HG02870 (cell line): Measurements from ENCODE around the gene TBX2.

ENCODE experiments used
- ATAC-seq: cut with Tn5 transposase; IDR thresholded peaks from one replicate; pipeline ENCODE4 v1.9.1; 2021; ENCODE audit warnings: mild to moderate bottlenecking, moderate library complexity; ENCODE audit not compliant: unreplicated experiment

Gene TBX2

GRCh38 chr17:61452301-61453290 lies 53.0 kb downstream of the TBX2 start, which contains the start of gene TBX4:
Gene TBX4 (plus strand): TSS chr17:61452422. CDS start chr17:61456491, 4,069 bp downstream.
- no peak for ATAC-seq

DNA sequence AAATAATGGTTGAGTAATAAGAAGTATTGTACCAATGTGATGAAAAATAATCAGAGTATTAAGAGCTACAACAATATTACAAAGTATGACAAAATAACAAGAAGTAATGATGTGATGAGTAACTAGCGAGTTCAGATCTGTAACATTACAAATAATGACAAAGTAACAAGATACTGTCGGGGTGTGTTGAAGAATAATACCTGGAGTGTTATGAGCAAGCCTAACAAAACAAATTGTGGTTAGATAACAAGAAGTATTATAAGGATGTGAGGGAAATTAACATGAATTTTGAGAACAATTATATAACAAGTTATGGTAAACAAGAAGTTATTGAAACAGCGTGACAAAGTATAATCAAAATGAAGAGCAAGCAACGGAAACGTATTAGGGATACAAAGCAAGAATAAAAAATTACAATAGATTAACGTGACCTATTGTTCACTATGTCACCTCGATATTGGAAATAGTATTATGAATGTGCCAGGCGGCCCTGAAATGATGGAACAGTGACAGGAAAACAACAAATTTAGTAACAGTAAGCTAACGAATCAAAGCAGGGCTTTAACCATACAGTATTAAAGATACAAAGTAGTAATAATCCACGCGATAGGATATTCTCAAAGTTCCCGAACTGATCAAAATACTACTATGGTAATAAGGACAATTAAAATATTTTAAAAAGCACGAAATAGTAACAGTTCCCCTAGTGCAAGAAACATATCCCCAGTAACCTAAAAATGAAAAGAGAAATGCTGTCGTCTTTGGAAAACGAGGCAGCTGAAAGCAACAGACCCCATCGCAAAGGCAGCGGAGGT lies 54.1 kb downstream of the TBX2 start:
- ATAC-seq = no peak

DNA sequence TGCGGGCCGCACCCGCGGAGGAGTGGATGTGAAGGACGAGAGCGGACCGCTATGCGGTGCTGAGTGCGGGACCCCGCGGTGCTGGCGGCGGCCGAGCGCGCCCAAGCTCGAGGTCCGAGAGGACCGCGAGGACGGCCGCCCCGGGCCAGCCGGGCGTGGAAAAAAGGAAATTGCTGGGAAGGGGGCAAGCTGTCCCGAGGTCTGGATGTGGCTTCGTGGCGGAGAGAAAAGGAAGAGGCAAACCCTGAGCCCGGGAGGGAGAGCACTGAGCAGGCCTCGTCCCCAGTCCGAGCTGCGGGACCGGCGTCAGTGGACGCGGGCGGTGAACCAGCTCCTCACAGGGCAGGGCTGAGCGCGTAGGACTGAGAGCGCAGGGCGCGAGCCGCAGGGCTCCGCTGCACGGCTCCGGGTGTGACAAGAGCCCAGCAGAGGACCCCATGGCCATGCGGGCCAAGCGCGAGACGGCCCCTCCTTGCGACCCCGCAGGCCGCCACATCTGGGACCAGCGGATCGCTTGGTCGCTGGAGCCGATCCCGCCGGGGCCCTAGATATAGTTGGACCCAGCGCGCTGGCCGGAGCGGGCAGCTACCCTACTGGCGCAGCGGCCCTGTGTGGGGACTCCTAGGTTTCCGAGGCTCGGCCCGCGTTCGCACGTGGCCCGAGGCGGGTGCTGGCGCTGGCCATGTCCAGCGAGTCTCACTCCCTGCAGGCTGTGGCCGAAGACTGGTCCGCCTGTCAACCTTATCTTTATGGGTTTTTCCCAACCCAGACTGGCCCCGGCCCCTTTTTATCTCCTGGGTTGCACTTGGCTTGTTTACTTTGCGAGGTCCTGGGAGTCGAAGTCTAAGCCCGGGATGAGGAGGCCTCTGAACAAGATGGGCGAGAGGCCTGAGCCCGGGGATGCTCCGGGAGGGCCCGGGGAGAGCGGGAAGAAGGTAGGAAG lies 55.0 kb downstream of the TBX2 start:
- ATAC-seq = no peak

DNA sequence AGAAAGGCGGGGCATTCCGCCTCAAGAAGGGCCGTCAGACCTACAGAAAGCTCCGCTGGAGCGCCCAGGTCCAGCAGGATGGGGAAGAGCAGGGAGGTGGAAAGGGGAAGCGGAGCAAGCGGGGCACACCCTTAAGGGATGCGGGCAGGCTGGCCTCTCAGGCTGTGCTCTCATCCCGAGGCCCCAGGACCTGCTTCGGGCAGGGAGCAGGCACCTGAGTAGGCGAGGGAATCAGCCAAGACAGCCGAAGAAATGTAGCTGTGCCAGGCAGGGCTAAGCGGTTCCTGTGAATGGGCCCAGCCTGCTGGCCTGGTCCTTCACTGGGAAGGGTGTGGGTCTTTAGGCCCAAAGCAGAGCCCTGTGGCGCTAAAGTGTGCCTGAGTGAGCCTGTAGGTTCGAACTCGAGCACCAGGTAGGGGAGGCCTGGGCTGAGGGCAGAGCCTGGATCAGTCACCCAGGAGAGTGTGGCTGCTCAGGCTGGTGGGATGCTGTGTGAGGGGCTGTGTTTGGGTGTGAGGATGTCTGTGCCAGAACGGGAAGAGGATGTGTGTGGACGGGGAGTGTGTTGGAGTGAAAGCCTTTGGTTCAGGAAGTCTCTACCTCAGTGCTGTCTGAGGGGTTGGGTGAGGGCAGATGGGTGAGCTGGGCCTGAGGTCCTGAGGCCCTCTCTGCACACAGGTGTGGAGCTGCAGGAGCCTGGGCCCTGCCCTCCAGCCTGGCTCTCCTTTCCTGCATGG lies 55.8 kb downstream of the TBX2 start:
- no peak for ATAC-seq

DNA sequence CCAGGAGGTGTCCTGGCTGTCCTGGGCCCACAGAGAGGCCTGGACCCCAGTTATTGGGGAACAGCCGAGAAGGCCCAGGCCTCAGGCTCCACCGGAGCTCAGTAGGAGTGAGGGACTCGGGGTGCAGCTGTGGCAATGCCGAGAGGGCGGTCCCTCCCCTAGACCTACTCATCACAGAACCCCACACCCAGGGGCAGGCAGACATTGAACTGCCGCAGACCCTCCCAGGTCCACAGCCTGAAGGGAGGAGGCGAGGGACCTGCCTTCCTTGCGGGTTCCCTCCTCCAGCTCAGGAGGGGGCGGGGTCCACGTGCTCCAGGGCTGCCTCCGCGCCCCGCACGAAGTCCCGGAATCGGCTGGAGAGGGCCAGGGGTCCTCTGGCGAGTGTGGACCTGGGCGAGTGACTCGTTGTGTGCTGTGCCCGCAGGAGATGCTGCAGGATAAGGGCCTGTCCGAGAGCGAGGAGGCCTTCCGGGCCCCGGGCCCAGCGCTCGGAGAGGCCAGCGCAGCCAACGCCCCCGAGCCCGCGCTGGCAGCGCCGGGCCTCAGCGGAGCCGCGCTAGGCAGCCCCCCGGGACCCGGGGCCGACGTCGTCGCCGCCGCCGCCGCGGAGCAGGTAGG lies 56.5 kb downstream of the TBX2 start:
- no peak for ATAC-seq

DNA sequence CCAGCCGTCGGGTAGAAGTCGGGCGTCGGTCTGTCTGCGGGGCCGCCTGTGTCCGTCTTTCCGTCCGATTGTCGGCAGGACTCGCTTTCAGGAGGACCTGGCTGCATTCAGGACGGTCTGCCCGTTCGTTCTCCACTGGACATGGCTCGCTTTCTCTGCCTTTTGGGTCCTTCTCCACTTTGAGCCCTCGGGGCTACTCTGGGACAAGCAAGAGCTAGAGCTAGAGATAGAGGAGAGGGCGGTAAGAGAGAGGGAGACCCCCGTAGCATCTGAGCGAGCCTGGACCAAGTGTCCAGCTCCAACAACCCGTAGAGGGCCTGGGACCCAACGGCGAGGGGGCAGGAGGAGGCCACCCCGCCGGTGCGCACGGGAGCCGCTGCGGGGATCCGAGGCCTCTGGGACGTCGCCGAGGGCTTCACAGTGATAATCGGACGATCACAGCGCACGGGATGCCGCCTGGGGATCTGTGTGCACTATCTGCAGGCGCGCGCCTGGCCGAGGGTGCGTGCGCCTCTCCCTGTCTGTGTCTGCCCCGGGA lies 57.1 kb downstream of the TBX2 start:
- no peak for ATAC-seq

DNA sequence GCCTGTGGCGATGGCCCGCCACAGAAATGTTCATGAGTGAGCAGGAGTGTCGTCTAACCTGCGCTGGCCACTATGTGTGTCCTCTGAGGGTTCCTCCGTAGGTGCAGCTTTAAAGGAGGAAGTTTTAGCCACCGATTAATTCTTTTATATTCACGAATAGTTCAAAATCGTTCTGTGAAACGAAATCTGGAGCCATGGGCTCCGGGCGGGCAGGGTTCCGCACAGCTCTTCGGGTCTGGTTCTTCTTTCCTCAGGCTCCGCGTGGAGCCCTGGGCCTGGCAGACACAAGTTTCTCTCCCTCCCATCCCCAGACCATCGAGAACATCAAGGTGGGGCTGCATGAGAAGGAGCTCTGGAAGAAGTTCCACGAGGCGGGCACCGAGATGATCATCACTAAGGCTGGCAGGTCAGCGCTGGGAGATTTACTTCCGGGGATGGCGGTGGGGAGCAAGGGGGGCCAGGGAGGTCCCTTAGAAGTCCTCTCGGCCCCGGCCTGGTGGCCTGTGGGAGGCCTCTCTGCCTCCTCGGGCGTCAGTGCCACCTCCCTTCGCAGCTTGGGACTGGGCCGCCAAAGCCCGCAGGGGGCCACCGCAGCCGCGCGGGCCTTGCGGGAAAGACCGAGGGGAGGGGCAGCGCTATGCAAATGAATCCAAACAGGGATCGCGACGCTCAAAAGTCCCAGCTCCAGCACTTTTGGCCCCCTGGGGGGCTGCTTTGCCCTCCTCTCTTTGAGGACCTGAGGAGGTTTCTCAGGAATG lies 57.8 kb downstream of the TBX2 start:
- no peak for ATAC-seq

- ATAC-seq = no peak
These were observed 58.4 kb downstream of the TBX2 start for GRCh38 chr17:61458000-61458399.

GRCh38 chr17:61458421-61459141 lies 58.9 kb downstream of the TBX2 start:
- no peak for ATAC-seq
